ENCODE results near the gene LAMC3.
A peak's percentile ranks its signal among the peaks of the same experiment; 100 is the strongest.

The LAMC3 gene

DNA sequence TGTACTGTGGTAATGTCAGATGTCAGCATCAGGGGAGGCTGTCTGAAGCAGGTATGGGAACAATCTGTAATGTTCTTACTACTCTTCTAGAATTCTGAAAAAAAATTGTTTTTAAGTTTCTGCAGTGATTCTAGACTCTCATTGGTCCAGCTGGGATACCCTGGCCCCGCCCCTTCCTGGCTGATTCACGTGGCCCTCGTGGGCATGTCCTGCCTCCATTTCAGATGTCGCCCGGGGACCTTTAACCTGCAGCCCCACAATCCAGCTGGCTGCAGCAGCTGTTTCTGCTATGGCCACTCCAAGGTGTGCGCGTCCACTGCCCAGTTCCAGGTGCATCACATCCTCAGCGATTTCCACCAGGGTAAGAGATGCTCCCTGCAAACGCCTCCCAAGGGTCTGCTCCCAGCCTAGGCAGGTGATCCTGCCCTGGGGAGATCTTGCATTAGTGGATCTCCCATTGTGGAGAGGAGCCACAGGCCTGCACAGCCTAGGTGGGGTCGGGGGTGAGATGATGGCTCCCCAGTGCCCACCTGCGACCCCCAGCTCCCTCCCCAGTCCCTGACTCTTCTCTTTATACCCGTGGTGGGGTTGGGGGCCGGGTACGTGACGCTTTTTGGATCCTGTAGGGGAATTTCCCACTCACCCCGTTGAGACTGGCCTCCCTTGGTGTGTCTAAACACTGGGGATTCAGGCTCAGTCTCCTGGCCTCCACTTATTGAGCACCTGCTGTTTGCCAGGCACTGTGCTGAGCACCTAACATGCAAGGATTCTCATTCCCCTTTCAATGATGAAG, 36.5 kb downstream of the LAMC3 start:
- no peak for DNase-seq (ENCODE audit: low spot score)

DNA sequence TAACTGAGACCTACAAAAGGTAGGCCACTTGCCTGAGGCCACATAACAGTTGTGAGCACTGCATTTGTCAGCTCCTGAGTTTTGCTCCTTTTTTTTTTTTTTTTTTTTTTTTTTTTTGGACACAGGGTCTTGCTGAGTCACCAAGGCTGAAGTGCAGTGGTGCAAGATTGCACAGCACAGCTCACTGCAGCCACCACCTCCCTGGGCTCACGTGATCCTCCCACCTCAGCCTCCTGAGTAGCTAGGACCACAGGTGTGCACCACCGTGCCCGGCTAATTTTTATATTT, 37.1 kb downstream of the LAMC3 start:
- DNase-seq (ENCODE audit: low spot score) = no peak

DNA sequence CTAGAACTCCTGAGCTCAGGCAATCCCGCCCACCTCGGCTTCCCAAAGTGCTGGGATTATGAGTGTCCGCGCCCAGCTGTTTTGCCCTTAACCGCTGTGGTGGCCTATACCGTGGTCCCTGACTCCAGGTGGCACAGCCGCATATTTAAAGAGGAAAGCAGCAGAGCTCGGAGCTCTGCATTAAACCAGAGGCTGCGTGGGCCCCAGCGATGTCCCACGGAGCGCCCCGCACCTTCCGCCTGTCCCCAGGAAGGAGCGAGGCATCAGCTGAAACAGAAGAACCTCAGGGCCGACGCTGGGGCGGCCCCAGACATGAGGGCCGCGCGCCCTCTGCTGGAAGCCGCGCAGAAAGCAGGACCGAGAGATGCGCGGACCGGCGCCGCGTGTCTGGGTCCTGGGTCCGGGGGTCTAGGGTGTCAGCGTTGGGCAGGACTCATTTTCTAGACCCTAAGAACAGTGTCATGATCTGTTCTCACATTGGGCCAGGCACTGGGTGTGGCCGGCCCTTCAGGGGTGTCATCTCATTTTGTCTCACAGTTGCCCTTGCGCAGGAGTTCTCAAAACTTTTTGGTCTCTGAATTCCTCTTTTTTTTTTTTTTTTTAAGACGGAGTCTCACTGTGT, 37.7 kb downstream of the LAMC3 start:
- peak; percentile 51 for DNase-seq (ENCODE audit: low spot score)

DNA sequence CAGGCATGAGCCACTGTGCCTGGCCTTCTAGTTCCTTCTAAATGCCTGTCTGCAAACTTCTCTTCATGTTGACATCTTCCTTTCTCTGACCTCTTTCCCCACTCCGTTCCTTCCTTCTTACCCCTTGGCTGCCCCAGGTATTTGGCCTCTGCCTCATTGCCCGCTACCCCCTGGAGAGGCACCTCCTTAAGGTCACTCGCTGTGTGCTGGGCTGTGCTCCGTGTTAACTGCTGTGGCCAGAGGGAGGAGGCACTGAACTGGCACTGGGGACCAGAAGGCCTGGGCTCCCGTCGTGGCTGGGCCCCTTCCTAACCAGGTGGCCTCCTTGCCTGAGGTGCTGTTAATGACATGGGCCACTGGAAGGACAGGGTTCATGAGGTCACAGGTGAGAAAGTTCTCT, 39.4 kb downstream of the LAMC3 start:
- no peak for DNase-seq (ENCODE audit: low spot score)

DNA sequence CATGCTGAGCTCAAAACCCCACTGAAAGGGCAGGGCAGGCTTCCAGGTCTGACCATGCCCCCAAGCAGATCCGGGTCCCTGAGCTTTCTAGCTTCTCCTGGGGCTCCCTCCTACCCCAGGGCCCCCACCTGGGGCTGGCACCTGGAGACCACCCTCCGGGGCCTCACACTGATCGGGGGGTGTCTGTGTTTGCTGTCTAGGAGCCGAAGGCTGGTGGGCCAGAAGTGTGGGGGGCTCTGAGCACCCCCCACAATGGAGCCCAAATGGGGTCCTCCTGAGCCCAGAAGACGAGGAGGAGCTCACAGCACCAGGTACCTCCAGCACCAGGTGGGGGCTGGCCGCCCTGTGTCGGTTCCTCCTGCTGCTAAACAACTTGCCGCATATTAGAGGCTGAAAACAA, 39.8 kb downstream of the LAMC3 start:
- no peak for DNase-seq (ENCODE audit: low spot score)

DNA sequence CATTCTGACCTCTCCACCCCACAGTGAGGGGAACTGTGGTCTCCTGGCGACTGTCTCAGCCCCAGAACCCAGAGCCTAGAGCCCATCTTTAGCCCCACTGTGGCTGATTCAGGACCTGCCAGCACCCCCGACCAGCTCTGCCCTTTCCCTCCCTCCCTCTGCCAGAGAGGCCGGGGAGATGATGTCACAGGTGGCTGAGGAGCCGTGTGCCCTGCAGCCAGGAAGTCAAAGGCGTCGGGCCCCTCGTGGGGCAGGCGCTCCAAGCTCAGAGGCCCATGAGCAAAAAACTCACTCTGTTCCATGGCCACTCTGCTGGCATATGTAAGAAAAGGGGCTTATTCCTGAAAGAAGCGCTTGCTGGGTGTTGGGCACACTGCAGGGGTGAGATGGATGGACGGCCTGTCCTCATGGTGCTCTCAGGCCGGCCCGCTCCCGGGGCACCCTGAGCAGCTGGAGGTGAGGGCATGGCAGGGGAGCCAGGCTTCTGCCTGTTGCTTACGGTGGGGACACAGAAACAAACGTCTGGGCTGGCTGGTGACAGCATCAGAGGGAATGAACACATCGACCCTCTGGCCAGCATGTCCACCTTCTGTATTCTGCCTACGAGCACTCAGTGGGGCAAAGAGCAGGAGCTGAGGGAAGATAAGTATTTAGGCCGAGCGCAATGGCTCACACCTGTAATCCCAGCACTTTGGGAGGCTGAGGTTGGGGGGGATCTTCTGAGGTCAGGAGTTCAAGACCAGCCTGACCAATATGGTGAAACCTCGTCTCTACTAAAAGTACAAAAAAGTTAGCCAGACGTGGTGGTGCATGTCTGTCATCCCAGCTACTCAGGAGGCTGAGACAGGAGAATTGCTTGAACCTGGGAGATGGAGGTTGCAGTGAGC, 41.1 kb downstream of the LAMC3 start:
- DNase-seq (ENCODE audit: low spot score) = no peak

DNA sequence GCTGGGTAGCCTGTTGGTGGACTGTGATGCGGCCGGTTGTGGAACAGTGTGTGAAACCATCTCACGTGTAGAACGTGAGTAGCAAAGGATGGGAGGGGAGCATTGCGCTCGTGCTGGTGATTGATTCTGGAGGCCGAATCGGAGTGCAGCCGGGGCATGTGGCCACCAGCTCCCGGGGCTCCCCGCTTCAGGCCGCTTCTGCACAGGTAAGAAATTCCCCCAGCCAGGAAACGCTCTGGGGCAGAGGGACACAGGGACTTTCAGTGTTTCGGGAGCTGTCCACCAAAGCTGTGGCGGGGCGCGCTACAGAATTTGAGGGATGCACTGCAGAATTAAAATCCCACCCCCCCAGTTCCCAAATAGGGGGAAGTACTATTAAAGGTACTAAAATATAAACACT, 41.9 kb downstream of the LAMC3 start:
- DNase-seq (ENCODE audit: low spot score) = no peak

DNA sequence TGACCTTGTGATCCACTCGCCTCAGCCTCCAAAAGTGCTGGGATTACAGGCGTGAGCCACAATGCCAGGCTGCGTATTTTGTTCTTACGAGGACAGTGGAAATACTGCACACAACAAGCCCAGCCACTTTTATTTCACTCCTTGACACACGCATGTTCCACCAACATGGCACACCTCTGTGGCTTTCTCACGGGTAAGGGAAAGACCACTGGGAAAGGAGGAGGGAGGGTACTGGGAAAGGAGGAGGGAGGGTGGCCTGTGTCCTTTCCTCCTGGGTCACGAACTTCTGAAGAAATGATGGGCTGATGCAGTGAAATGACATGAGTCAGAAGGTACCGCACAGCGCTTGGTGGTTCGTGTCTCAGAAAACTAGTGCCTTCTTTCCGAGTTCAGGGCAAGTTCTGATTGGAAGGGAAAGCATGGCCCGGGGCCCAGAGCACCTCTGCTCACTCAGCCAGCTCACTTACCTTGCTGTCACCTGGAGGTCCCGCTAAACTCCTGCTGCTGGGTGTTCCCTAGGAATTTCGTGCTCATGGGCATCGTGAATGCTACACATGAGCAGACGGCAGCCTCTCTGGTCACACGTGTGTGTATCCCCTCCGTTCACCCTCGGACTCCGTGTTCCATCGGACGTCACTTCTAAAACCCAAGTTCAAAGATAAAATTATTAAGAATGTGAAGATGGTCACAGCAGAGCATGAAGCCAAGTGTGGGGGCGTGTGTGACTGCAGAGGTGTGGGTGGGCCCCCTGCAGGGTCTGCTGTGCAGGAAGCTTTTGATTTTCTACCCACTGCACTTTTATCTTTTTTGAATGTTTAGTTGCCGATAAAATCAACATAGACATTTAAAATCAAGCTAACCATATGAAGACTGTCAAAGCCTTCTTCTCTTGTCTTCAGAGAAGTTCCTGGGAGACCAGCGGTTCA, 42.9 kb downstream of the LAMC3 start:
- no peak for DNase-seq (ENCODE audit: low spot score)

DNA sequence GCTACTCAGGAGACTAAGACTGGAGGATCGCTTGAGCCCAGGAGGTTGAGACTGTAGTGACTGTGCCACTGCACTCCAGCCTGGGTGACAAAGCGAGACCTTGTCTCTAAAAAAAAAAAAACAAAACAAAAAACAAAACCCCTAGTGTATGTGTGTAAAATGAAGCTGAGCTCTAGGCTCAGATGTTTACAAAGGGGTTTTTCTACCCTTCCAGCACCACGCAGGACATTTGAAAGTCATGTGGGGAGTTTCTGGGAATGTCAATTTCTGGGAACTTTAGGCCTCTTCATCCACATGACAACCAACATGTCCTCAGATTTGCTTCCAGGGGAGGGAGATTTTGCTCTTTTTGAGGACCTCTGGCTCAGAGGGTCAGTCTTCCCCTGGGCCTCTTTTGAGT, 44.9 kb downstream of the LAMC3 start:
- no peak for DNase-seq (ENCODE audit: low spot score)

DNA sequence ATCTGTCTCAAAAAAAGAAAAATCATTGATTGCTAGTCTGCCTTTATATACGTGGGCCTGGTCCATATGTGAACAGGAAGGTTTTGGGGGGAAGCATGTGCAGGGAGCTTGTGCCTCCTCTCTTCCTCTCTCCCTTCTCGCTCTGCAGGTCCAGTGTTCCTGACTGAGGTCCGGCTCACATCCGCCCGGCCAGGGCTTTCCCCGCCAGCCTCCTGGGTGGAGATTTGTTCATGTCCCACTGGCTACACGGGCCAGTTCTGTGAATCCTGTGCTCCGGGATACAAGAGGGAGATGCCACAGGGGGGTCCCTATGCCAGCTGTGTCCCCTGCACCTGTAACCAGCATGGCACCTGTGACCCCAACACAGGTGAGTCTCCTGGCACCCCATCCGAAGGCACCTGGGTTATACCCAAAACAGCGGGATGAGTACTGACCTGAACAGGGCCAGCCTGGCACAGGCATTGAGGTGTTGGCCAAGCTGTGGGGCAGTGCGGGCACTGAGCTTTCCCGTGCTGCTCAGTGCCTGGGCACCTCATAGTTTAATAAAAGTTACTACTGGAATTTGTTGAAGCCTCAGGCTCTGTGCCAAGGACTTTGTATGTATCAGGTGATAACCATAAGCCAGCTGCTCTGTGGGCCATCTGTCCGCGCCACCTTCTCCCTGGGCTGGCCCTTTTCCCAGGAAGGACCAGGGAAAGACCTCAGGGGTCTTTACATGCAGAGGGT, 48.0 kb downstream of the LAMC3 start:
- DNase-seq (ENCODE audit: low spot score) = no peak

DNA sequence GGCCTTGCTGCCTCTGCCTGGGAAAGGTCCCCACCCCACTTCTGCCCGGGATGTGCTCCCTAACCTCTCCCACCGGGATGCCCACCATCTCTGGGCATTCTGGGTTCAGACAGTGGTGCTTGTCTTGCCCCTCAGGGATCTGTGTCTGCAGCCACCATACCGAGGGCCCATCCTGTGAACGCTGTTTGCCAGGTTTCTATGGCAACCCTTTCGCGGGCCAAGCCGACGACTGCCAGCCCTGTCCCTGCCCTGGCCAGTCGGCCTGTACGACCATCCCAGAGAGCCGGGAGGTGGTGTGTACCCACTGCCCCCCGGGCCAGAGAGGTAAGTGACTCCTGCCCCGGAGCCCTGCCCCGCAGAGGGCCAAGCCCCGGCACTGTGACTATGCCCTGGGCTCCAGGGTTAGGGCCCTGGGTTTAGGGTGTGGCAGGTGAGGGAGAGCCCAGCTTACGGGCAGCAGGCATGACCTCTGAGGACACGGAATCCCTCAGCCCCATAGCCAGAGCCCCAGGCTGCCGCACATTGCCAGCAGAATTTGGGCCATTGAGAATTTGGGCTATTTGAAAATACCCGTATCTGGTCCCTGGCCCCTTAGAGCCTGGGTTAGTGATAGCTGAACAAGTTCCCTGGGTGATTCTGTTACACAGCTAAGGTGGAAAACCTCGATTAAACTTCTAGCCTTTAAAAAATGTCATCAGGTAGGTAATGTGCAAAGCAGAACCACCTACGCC, 52.1 kb downstream of the LAMC3 start:
- no peak for DNase-seq (ENCODE audit: low spot score)

DNA sequence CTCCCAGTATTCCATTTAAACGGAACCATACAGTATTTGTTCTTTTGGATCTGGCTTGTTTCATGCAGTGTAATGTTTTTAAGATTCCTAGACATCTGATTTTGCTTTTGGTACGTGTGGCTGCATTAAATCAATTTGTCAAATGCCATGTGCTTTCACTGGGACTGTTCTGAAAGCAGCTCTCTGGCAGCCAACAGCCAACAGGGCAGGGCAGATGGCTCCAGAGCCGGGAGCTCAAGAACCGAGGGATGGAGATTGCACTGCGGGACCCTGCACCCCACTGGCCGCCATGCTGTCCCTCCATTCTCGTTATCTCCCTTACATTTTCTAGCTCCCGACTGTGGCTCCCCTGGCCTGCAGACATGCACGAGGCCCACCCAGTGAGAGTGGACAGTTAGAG, 54.0 kb downstream of the LAMC3 start:
- DNase-seq (ENCODE audit: low spot score) = no peak

DNA sequence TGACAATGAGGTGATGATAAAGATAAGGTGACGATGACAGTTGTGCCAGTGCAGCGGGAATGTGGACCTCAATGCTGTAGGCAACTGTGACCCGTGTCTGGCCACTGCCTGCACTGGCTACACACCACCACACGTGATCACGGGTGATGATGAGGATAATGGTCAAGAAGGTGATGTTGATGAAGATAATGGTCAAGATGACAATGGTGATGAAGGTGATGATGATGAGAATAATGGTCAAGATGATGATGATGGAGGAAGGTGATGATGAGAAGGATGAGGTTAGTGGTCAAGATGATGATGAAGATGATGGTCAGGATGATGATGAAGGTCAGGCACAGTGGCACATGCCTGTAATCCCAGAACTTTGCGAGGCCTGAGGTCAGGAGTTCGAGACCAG, 56.6 kb downstream of the LAMC3 start:
- no peak for DNase-seq (ENCODE audit: low spot score)

DNA sequence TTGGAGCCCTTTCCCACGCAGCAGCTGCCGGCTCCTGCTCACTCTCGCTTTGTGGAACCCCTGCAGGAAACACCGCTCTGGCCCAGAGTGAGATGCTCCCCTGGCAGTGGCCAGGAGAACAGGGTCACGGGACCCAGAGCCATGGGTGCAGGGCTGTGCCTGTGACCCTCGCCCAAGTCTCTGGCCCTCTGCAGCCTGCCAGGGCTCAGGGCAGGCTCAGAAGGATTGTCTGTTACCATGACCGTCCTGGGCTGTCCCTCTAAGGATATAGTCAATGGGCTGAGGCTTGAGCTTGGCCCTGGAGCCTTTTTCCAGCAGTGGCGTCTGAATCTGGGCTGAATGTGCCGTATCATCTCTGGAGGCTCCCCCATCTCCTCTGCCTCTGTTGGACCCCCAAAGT, 58.7 kb downstream of the LAMC3 start:
- no peak for DNase-seq (ENCODE audit: low spot score)

DNA sequence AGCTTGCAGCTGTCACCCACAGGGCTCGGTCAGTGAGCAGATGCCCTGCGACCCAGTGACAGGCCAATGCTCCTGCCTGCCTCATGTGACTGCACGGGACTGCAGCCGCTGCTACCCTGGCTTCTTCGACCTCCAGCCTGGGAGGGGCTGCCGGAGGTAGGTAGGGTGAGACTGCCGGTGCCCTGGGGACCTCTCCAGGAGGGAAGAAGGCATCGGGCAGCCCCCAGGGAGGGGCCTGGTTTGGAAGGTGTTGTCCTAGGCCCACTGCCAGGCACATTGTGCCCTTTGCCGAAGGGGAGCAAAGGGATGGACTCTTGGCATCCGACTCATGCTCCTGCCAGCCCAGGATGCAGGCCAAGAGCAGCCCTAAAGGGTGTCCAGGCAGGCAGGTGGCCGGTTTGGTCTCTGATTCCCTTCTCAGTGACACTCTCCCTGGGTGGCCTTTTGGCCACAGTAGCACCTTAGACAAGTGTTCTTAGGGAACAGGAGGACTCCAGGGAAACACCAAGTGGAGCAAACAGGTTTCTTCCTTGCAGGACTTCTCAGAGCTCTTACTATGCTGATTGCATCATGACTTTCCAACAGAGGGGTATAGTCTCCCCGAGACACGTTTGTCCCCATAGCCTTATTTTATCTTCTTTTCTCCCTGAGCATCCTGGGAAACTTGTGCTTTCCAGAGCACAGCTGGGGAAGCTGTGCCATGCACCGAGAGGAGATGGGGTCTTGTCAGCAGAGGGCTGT, 59.3 kb downstream of the LAMC3 start:
- no peak for DNase-seq (ENCODE audit: low spot score)

DNA sequence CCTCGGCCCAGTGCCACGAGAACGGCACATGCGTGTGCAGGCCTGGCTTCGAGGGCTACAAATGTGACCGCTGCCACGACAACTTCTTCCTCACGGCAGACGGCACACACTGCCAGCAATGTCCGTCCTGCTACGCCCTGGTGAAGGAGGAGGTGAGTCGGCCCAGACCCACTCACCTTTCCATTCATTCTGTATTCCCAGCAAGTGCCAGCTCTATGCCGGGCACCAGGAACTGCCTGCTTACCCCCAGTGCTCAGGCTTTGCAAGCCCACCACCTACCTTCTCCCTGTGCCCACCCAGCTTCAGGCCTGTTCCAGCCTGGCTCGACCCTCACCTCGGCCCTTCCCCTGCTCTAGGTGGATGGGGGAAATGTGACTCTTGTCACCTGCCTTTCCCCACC, 60.7 kb downstream of the LAMC3 start:
- no peak for DNase-seq (ENCODE audit: low spot score)

DNA sequence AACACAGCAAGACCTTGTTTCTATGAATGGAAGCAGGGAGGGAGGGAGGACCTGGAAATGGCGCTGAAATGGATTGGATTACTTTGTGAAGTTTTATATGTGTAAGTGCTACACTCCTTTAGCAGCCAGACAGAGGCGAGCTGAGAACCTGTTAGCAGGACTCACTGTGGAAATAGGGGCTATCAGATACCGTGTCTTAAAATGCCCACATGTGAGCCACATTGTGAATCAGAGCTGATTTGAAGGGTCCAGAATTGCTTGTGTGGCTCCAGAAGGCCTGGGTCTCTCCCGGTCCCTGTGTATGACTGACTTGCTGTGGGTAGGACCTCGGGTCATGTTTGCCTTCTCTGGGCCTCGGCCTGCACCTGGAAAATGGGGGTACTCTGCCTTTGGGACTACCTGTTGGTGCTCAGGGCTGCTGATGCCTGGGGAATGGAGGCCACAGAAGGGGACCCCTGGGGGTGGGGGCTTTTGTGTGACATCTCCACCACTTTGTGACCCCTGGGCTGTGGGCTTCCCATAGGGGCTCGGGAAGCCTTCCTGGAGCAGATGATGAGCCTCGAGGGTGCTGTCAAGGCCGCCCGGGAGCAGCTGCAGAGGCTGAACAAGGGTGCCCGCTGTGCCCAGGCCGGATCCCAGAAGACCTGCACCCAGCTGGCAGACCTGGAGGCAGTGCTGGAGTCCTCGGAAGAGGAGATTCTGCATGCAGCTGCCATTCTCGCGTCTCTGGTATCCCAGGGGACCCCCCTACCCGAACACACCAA, 63.3 kb downstream of the LAMC3 start:
- no peak for DNase-seq (ENCODE audit: low spot score)

DNA sequence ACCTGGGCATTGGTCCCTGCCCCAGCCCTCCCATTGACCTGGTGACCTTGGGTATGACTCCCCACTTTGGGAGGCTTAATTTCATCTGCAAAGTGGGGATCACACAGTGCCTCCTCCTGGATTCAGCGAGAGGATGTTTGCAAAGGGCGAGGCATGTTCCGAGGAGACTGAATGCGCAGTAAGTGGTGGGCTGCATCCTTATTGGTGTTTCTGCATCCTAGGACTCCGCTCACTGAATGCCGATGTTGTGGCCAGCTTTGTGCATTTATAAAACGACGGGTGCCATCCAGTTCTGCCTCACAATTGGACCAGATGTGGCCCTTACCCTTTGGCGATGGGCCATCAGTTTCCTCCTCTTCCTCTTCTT, 63.9 kb downstream of the LAMC3 start:
- DNase-seq (ENCODE audit: low spot score) = no peak
